IgD-negative memory B cell (primary cell): Measurements from ENCODE around the gene CRYGN. TPM values are rescaled to one million over a fixed set of nuclear protein-coding genes. Genes with fewer than 3 reads are reported as not detected.

ENCODE experiments used
- H3K27ac Mint-ChIP-seq, 3 donors: one replicate each; pipeline ENCODE4 v1.8.0; 2020 to 2022; ENCODE audit warnings: mild to moderate bottlenecking in 3 of 3, mixed read lengths in 3 of 3, moderate library complexity in 1 of 3
- H3K27me3 Mint-ChIP-seq: one replicate; pipeline ENCODE4 v1.8.0; 2021; ENCODE audit warnings: mixed read lengths
- H3K36me3 Mint-ChIP-seq: one replicate; pipeline ENCODE4 v1.8.0; 2020; ENCODE audit warnings: mild to moderate bottlenecking, mixed read lengths
- H3K4me1 Mint-ChIP-seq, 3 donors: one replicate each; pipeline ENCODE4 v1.8.0; 2020 to 2022; ENCODE audit warnings: mixed read lengths in 3 of 3, mild to moderate bottlenecking in 1 of 3
- H3K4me3 Mint-ChIP-seq, 4 donors: one replicate each; pipeline ENCODE4 v1.8.0; 2020 to 2022; ENCODE audit warnings: mild to moderate bottlenecking in 4 of 4, mixed read lengths in 4 of 4, moderate library complexity in 3 of 4
- H3K9me3 Mint-ChIP-seq, 3 donors: one replicate each; pipeline ENCODE4 v1.8.0; 2020 to 2021; ENCODE audit warnings: mixed read lengths in 3 of 3, mild to moderate bottlenecking in 1 of 3
- polyA plus RNA-seq: library from polyadenylated mRNA; unstranded; fragments of 300-500 nt; fragmentation: Illumina TruSeq; gene quantifications from one replicate; pipeline ENCODE4 v1.2.3, GENCODE V29; 2021

The CRYGN gene
- polyA plus RNA-seq, 1 donor from 2014 or later: not detected

GRCh38 chr7:151437159-151437553 is 2.8 kb downstream of the CRYGN start:
- no peaks in the 10 kb centered on the region for H3K9me3 Mint-ChIP-seq
- H3K36me3 Mint-ChIP-seq: no peaks in the 10 kb centered on the region
- no peak overlapping the region for H3K4me3 Mint-ChIP-seq
- peaks cover 0 to 7% (median 1%) of the 10 kb centered on the region in 3 donors for H3K4me1 Mint-ChIP-seq
- peaks cover 33% of the 10 kb centered on the region for H3K27me3 Mint-ChIP-seq
- no peak overlapping the region for H3K27ac Mint-ChIP-seq

- no peak overlapping the region for H3K4me3 Mint-ChIP-seq
- peaks cover 0 to 7% (median 1%) of the 10 kb centered on the region in 3 donors for H3K4me1 Mint-ChIP-seq
- peak overlapping the region in 1 of 3 donors; percentile 45 for H3K27ac Mint-ChIP-seq
- no peaks in the 10 kb centered on the region for H3K36me3 Mint-ChIP-seq
- H3K9me3 Mint-ChIP-seq: no peaks in the 10 kb centered on the region
- H3K27me3 Mint-ChIP-seq: peaks cover 31% of the 10 kb centered on the region
Measured at GRCh38 chr7:151436446-151437158, 3.3 kb downstream of the CRYGN start.

- no peak overlapping the region for H3K4me3 Mint-ChIP-seq
- H3K4me1 Mint-ChIP-seq: peaks cover 0 to 4% (median 1%) of the 10 kb centered on the region in 3 donors
- H3K36me3 Mint-ChIP-seq: no peaks in the 10 kb centered on the region
- peaks cover 28% of the 10 kb centered on the region for H3K27me3 Mint-ChIP-seq
- H3K9me3 Mint-ChIP-seq: no peaks in the 10 kb centered on the region
- H3K27ac Mint-ChIP-seq: no peak overlapping the region
Measured at GRCh38 chr7:151435971-151436370, 4.0 kb downstream of the CRYGN start.

DNA sequence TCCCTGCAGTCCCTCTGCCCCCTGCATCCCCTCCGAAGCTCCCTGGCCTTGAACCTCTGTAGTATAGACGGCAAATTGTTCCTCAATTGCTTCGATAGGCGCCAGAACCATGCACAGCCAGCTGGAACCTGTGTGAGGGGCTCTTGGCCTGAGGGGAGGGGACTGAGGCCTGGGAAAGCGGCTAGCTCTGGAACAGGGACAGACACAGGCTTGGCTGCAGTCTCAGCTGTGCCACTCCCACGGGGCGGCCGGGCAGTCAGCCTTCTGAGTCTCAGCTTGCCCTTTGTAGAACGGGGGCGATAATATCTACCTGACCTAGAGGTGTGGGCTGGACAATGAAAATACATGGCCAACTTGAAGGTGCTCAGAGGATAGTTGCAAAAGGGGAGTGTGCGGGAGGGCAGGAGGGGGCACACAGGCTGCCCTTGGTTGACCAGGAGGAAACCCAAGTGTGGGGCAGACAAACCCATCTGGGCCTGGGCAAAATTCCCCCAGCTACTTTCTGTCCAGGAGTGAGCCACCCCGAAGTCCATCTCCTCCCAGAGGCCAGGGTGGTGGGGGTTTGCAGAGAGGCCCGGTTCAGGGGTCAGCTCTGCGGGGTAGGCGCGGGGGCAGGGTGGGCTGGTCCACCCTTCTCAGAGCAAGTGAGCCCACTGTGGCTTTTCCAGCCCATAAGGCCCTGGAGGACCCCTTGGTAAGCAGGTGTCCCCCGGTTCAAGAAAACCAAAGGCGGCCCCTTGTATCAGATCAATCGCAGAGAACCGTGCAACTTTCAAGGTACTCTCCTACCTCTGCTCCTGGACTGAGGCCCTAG is 4.6 kb downstream of the CRYGN start:
- H3K9me3 Mint-ChIP-seq: no peaks in the 10 kb centered on the region
- no peaks in the 10 kb centered on the region for H3K36me3 Mint-ChIP-seq
- no peak overlapping the region for H3K27ac Mint-ChIP-seq
- H3K27me3 Mint-ChIP-seq: peaks cover 22% of the 10 kb centered on the region
- no peak overlapping the region for H3K4me3 Mint-ChIP-seq
- peaks cover 0 to 4% (median 0%) of the 10 kb centered on the region in 3 donors for H3K4me1 Mint-ChIP-seq

- Mint-ChIP-seq H3K27ac (no peak overlapping the region), H3K27me3 (peaks cover 21% of the 10 kb centered on the region), H3K4me1 (peaks cover 2 to 9% (median 6%) of the 10 kb centered on the region in 3 donors), H3K4me3 (no peak overlapping the region), H3K9me3 (no peaks in the 10 kb centered on the region), H3K36me3 (no peaks in the 10 kb centered on the region)
Measured at GRCh38 chr7:151434549-151434948, 5.4 kb downstream of the CRYGN start.

DNA sequence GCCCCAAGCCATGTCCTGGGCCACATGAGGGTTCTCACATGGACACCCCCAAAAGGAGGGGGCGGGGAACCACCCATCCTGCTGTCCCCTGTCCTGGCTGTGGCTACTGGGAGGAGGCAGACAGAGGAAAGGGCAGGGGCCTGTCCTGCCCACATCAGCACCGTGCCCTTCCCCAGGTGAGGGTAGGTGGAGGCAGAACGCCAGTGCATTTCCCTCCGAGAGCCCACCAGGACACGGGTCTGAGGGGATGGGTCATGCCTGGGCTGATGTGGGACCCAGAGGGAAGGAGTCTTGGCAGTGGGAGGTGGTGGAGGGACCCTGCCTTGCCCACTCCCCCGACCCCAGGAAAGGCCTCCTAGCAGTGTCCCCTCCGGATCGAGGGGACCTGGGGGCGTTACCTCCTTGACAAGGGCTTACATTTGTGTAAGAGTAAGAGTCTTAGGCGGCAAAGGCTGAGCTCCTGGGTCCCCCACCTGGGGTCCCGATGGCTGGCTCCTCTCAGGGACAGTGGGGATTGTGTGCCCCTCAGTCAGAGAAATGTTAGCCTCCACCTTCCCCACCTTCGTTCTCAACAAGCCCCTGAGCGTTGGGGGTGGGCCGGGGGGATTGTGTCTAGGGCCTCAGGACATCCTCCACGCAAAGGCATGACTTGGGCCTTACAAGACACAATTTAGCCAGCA is 6.1 kb downstream of the CRYGN start:
- peaks cover 5 to 11% (median 8%) of the 10 kb centered on the region in 3 donors for H3K4me1 Mint-ChIP-seq
- H3K27ac Mint-ChIP-seq: no peak overlapping the region
- peaks cover 15% of the 10 kb centered on the region for H3K27me3 Mint-ChIP-seq
- no peaks in the 10 kb centered on the region for H3K36me3 Mint-ChIP-seq
- H3K4me3 Mint-ChIP-seq: no peak overlapping the region
- H3K9me3 Mint-ChIP-seq: no peaks in the 10 kb centered on the region

DNA sequence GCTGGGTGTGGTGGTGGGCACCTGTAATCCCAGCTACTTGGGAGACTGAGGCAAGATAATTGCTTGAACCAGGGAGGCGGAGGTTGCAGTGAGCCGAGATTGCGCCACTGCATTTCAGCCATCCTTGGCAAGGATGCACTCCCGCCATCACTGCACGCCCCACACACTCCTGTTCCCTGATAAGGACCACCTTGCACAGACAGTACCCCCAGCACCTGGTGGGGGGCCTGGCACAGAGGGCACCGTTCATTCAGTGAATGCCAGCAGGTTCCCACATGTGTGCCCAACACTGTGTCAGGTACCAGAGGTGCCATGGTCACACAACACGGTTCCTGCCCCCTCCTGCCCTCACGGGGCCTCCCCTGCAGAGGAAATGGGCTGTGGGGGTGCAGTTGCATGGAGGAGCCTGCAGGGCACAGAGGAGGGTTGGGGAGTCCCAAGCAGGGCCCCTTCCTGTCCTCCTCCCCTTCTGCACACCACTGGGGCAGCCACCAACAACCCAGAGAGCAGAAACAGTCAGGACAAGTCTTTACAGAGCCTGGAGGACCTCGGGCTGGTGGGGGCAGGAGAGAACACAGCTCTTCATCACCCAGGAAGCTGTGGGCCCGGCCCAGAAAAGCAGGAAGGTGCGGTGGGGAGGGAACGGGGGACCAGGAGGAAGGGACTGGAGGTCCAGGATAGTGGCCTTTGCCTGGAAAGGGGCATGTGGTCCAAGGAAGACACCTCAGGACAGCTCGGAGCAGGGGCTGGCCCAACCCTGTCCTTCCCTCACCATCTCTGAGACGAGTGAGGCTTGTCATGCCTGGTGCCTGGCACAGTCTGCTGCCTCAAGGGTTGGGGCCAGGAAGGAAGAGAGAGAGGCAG is 7.1 kb downstream of the CRYGN start:
- peaks cover 5 to 11% (median 8%) of the 10 kb centered on the region in 3 donors for H3K4me1 Mint-ChIP-seq

GRCh38 chr7:151431768-151432311 is 8.1 kb downstream of the CRYGN start:
- Mint-ChIP-seq H3K27ac (no peak overlapping the region), H3K36me3 (no peaks in the 10 kb centered on the region), H3K4me3 (no peak overlapping the region), H3K4me1 (peaks cover 5 to 11% (median 8%) of the 10 kb centered on the region in 3 donors), H3K9me3 (no peaks in the 10 kb centered on the region), H3K27me3 (peaks cover 12% of the 10 kb centered on the region)

More for the DNA sequence above, 7.1 kb downstream of the CRYGN start:
- no peaks in the 10 kb centered on the region for H3K36me3 Mint-ChIP-seq
- no peaks in the 10 kb centered on the region for H3K9me3 Mint-ChIP-seq
- no peak overlapping the region for H3K27ac Mint-ChIP-seq
- peak overlapping the region in 1 of 4 donors; percentile 9 for H3K4me3 Mint-ChIP-seq
- peaks cover 13% of the 10 kb centered on the region for H3K27me3 Mint-ChIP-seq

- H3K9me3 Mint-ChIP-seq: no peaks in the 10 kb centered on the region
- H3K4me1 Mint-ChIP-seq: peaks cover 5 to 11% (median 8%) of the 10 kb centered on the region in 3 donors
- H3K36me3 Mint-ChIP-seq: no peaks in the 10 kb centered on the region
- peaks cover 9% of the 10 kb centered on the region for H3K27me3 Mint-ChIP-seq
- H3K27ac Mint-ChIP-seq: peak overlapping the region in 1 of 3 donors; percentile 24
- H3K4me3 Mint-ChIP-seq: no peak overlapping the region
Measured at GRCh38 chr7:151431281-151431767, 8.6 kb downstream of the CRYGN start.

GRCh38 chr7:151430391-151431205 is 9.3 kb downstream of the CRYGN start:
- Mint-ChIP-seq H3K4me1 (peaks cover 5 to 11% (median 8%) of the 10 kb centered on the region in 3 donors), H3K27me3 (peaks cover 9% of the 10 kb centered on the region), H3K9me3 (no peaks in the 10 kb centered on the region), H3K4me3 (no peak overlapping the region), H3K27ac (peak overlapping the region in 1 of 3 donors; percentile 60), H3K36me3 (no peaks in the 10 kb centered on the region)

DNA sequence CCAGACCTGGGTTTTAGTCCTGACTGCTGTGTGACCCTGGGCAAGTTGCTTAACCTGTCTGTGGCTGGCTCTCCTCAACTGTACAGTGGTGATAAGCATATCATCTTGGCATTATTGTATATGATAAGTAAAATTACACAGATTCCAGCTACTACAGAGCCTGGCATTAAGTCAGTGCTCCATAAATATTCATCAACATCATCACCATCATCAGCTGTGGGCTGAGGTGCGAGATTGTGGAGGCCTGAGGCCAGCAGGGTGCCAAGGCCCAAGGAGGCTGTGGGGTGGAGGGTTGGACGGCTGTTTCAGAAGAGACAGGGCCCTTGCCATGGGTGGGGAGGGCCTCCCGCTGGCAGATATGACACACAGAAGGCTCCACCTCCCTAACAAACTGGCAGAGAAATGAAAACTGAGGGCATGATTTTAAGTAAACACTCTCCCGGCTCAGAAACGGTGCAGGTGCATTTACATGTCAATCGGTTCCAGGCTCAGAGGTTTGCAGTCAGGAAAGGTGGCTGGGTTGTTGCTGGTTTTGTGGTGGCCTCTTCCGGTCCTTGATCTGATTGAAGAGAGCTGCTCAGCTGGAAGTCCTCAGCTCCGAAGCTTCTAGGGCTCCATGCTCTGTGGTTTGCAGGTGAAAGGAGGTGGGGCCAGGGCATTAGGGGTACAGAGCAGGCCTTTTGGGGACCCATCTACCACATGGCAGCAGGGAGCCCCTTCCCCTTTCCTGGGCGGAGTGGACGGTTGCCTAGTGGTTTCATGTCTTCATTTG is 10.2 kb downstream of the CRYGN start:
- Mint-ChIP-seq H3K4me1 (peaks cover 5 to 11% (median 8%) of the 10 kb centered on the region in 3 donors), H3K36me3 (no peaks in the 10 kb centered on the region), H3K27ac (peak overlapping the region; percentile 12 to 60 (median 53)), H3K4me3 (peak overlapping the region in 2 of 4 donors; percentile 15 to 34), H3K9me3 (no peaks in the 10 kb centered on the region), H3K27me3 (peaks cover 9% of the 10 kb centered on the region)

DNA sequence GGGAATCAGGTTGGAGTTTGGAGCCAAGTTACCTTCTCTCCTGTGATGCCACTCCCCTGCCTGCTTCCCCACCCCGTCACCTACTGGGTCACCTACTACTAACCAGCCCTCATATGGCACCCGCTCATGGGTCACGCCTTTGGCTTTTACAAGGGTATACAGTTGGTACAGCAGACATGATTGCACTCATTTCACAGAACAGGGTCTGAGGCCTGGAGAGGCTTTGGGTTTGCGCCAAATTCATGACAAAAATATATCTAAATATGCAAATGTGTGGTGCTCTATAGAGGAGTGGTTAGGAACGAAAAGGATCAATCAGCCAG is 10.7 kb downstream of the CRYGN start:
- Mint-ChIP-seq H3K27me3 (peaks cover 11% of the 10 kb centered on the region), H3K27ac (peak overlapping the region in 1 of 3 donors; percentile 53), H3K4me1 (peaks cover 5 to 11% (median 8%) of the 10 kb centered on the region in 3 donors)

More for the DNA sequence above, 10.7 kb downstream of the CRYGN start:
- Mint-ChIP-seq H3K9me3 (no peaks in the 10 kb centered on the region), H3K36me3 (no peaks in the 10 kb centered on the region), H3K4me3 (no peak overlapping the region)
